Pericardium fibroblast (primary cell): Measurements from ENCODE around the gene PLCL1. TPM values are rescaled to one million over a fixed set of nuclear protein-coding genes. Genes with fewer than 3 reads are reported as not detected.

Experiments
- total RNA-seq: library from RNA; depleted of rRNA; stranded (reverse); fragments of >200 nt; gene quantifications from 2 replicates; pipeline ENCODE4 v1.2.3, GENCODE V29; 2015

Gene PLCL1
- 5.8 and 5.9 TPM in 2 replicates for total RNA-seq

DNA sequence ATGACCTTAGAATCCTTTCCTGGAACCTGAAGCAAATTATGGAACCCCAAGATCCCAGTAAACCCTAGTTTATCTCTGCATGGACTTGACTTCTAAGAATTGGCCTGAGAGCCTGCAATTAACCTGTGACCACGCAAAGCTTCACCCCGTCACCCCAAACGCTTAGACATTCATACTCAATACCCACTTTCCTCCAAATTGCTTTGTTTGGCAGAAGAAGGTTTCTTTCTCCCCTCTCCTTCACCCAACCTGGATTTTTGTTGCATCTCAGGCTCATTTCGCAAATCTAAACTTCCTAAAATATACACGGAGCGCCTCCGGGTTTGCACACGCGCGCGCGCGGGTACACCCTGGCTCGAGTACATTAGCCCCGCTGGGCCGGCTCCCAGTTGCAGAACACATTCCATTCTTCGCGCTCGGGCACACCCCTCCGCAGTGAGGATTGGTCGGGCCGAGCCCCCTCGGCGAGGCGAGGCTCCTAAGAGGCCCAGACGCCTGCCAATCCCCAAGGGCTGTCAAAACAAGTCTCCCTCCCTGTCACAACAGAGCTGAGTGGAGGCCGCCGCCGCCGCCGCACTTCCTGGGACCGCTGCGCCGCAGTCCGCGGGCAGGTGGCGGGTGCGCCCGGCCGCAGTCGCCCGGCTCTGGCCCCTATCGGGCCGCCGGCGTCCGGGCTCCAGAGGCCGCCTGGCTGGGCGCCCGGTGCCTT is at the start of gene PLCL1:
TSS of gene PLCL1 (plus strand) at position 545 of the 709 bp plus-strand sequence.

DNA sequence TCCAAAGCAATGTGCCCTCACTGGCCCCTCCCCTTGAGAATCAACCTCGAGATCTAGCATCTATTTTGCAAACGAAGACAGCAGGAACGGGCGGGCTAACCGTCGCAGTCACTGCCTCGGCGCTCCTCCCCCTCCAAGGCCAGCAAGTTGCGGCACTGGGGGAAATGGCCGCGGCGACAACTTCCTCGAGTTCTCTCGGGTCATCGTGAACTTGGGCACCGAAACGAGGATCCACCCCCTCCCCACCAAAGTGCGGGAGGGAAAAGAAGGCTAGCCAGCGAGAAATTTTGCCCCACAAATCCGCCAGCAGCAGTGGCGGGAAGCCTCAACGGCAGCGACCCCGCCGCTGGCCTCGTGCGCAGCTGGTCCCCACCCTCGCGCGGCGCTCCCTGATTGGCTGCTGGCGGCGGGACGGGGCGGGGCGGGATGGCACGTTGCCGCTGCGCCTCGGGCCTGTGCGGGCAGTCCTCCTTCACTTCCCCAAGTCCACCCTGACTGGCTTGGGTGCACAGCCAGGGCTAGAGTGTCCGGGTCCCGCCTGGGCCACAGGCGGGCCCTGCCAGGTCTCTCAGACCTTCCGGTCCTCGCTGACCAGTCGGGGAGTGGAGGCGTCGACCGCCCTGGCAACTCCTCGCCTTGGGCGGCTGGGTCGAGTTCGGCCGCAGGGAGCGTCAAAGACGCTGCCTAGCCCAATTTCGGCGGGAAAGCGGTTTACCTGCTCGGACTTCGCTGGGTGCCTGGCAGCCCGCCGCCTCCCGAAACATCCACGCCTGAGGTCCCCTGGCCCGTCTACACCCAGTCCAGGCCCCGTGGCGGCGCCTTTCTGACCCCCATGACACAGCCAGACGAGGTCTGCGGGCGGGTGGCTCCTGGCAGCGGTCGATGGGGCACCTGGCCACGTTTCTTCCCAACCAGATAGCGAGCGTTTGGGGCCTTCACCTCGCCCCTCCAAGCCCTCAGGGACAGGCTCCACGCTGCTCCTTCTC is 19.1 kb upstream of the PLCL1 start, which contains the start of gene BOLL:
TSS of gene BOLL (minus strand) at position 364 of the 986 bp plus-strand sequence. CDS start 3,469 bp downstream, outside the sequence.

Other genes starting within 250 kb of the PLCL1 start
- 9.8 and 23.0 TPM in 2 replicates for gene RFTN2, start 129.0 kb upstream of the PLCL1 start, total RNA-seq
- gene MARS2, start 99.2 kb upstream of the PLCL1 start, total RNA-seq, result 3.2 and 4.3 TPM in 2 replicates
- gene BOLL, start 19.3 kb upstream of the PLCL1 start, total RNA-seq, result not detected in 2 replicates